PFSK-1 (cell line): ENCODE data around the gene CELA2B.

Experiments
- FOXP2 ChIP-seq: optimal IDR thresholded peaks from 2 replicates; pipeline ENCODE3; 2011; ENCODE audit warnings: borderline replicate concordance, control low read depth, inconsistent platforms; ENCODE audit not compliant: insufficient read depth; ENCODE audit errors: extremely low read length, extremely low read depth
- POLR2AphosphoS5 ChIP-seq: IDR thresholded peaks from 2 replicates; pipeline ENCODE4 v1.6.1; 2012; ENCODE audit warnings: low read depth, mild to moderate bottlenecking, control low read depth, low read length, moderate library complexity
- REST ChIP-seq, 2 experiments: IDR thresholded peaks; 2 replicates each; pipeline versions ENCODE4 v1.6.1 to v1.8.0; 2011 to 2012; ENCODE audit warnings: low read depth in 2 of 2, low read length in 2 of 2, control low read depth in 1 of 2, inconsistent platforms in 1 of 2, mild to moderate bottlenecking in 1 of 2, moderate library complexity in 1 of 2; ENCODE audit not compliant: insufficient read depth in 1 of 2
- SIN3A ChIP-seq: IDR thresholded peaks from 2 replicates; pipeline ENCODE4 v1.6.1; 2012; ENCODE audit warnings: mild to moderate bottlenecking, low read length, moderate library complexity, borderline replicate concordance; ENCODE audit not compliant: insufficient read depth
- TAF1 ChIP-seq: IDR thresholded peaks from 2 replicates; pipeline ENCODE4 v1.6.1; 2012; ENCODE audit warnings: low read length, control low read depth, borderline replicate concordance; ENCODE audit not compliant: insufficient read depth

Gene CELA2B

GRCh38 chr1:15455522-15455921, 20.4 kb upstream of the CELA2B start:
- TF ChIP-seq REST (IDR thresholded peaks at IDR 0.05; ENCODE audit: insufficient read depth in 1 of 2, low read depth in 2 of 2, low read length in 2 of 2), result no peak
- no peak for TF ChIP-seq SIN3A
- no peak for TF ChIP-seq TAF1
- TF ChIP-seq POLR2AphosphoS5, result no peak
- no peak for TF ChIP-seq FOXP2

GRCh38 chr1:15456313-15456954, 19.5 kb upstream of the CELA2B start, which contains the start of gene CELA2A:
TSS of gene CELA2A (plus strand) at chr1:15456732. CDS start at chr1:15456754, 22 bp downstream.
- TF ChIP-seq SIN3A (no peak), REST (IDR thresholded peaks at IDR 0.05; ENCODE audit: insufficient read depth in 1 of 2, low read depth in 2 of 2, low read length in 2 of 2) (no peak), FOXP2 (no peak), TAF1 (no peak), POLR2AphosphoS5 (no peak)

GRCh38 chr1:15457585-15457984, 18.3 kb upstream of the CELA2B start:
- TF ChIP-seq SIN3A, result no peak
- no peak for TF ChIP-seq TAF1
- no peak for TF ChIP-seq FOXP2
- TF ChIP-seq REST (IDR thresholded peaks at IDR 0.05; ENCODE audit: insufficient read depth in 1 of 2, low read depth in 2 of 2, low read length in 2 of 2), result no peak
- TF ChIP-seq POLR2AphosphoS5, result no peak

- no peak for TF ChIP-seq POLR2AphosphoS5
- TF ChIP-seq SIN3A, result no peak
- TF ChIP-seq FOXP2, result no peak
- no peak for TF ChIP-seq REST (IDR thresholded peaks at IDR 0.05; ENCODE audit: insufficient read depth in 1 of 2, low read depth in 2 of 2, low read length in 2 of 2)
- no peak for TF ChIP-seq TAF1
Measured at GRCh38 chr1:15459771-15460707, 15.9 kb upstream of the CELA2B start.
